H1 (cell line): ENCODE results near the gene PLXNA4. TPM values are rescaled to one million over a fixed set of nuclear protein-coding genes. Genes with fewer than 3 reads are reported as not detected.

ENCODE experiments used
- CTCF ChIA-PET: fragments of 300-600 bp; sonication (Branson Sonifier 250); formaldehyde crosslinking; loops from one replicate; lab custom pipeline; 2021; ENCODE audit not compliant: partially characterized antibody; lab: Charles Lee
- POLR2A ChIA-PET: fragments of 300-600 bp; sonication (Branson Sonifier 250); formaldehyde crosslinking; loops from one replicate; lab custom pipeline; 2021; ENCODE audit warnings: inconsistent platforms; ENCODE audit not compliant: partially characterized antibody; lab: Charles Lee
- DNase-seq, 2 experiments: peaks; one replicate each; pipeline versions ENCODE4 v3.0.0 to v3.0.0-alpha.2; 2010 to 2022; ENCODE audit warnings: low spot score in 2 of 2, low read depth in 1 of 2, mixed read lengths in 1 of 2
- FAIRE-seq: peaks from 2 replicates; lab custom pipeline; 2011; peaks lifted over from hg19 to GRCh38; lab: Jason Lieb, UNC
- H2AFZ ChIP-seq: 2 replicates; pipeline ENCODE4 v1.8.1; 2012; ENCODE audit warnings: low read length, inconsistent platforms
- H2AK5ac ChIP-seq: 2 replicates; pipeline ENCODE4 v1.6.1; 2013; ENCODE audit warnings: low read depth, low read length
- H2BK120ac ChIP-seq: replicated peaks from 2 replicates; pipeline ENCODE3; 2013; ENCODE audit warnings: low read depth, low read length, inconsistent platforms
- H2BK12ac ChIP-seq: 2 replicates; pipeline ENCODE4 v1.6.1; 2013; ENCODE audit warnings: low read depth, low read length
- H2BK15ac ChIP-seq: 2 replicates; pipeline ENCODE4 v1.6.1; 2013; ENCODE audit warnings: low read length
- H2BK20ac ChIP-seq: 2 replicates; pipeline ENCODE4 v1.6.1; 2013; ENCODE audit warnings: low read length
- H2BK5ac ChIP-seq: 2 replicates; pipeline ENCODE4 v1.6.1; 2013; ENCODE audit warnings: low read depth, low read length
- H3K14ac ChIP-seq: 2 replicates; pipeline ENCODE4 v1.6.1; 2013; ENCODE audit warnings: inconsistent platforms; ENCODE audit not compliant: insufficient read length
- H3K18ac ChIP-seq: 2 replicates; pipeline ENCODE4 v1.6.1; 2013; ENCODE audit warnings: low read length; ENCODE audit errors: extremely low read depth
- H3K23ac ChIP-seq: 2 replicates; pipeline ENCODE4 v1.6.1; 2013; ENCODE audit warnings: inconsistent platforms; ENCODE audit not compliant: insufficient read length
- H3K23me2 ChIP-seq: 2 replicates; pipeline ENCODE4 v1.6.1; 2013; ENCODE audit warnings: low read depth, low read length
- H3K27ac ChIP-seq: 2 replicates; pipeline ENCODE4 v1.6.1; 2011; ENCODE audit warnings: low read depth, low read length, inconsistent platforms
- H3K27me3 ChIP-seq, 4 experiments: replicated peaks in 1 of 4; 1 replicate in 1 of 4; 2 replicates in 3 of 4; pipeline versions ENCODE4 v1.6.1 to v1.8.1; 2011 to 2013; ENCODE audit warnings: low read length in 3 of 4, mild to moderate bottlenecking in 3 of 4, inconsistent platforms in 2 of 4, mixed read lengths in 2 of 4, moderate library complexity in 1 of 4; ENCODE audit not compliant: control insufficient read depth in 3 of 4, insufficient read depth in 3 of 4; ENCODE audit errors: extremely low read depth in 1 of 4
- H3K36me3 ChIP-seq, 4 experiments: 2 replicates each; pipeline versions ENCODE4 v1.6.1 to v1.8.1; 2011 to 2013; ENCODE audit warnings: mild to moderate bottlenecking in 4 of 4, low read length in 3 of 4, moderate library complexity in 2 of 4, control low read depth in 1 of 4, inconsistent platforms in 1 of 4; ENCODE audit not compliant: insufficient read depth in 4 of 4, control insufficient read depth in 2 of 4
- H3K4ac ChIP-seq: replicated peaks from 2 replicates; pipeline ENCODE3; 2013; ENCODE audit warnings: low read length, low read depth, mixed read lengths, inconsistent platforms; ENCODE audit not compliant: insufficient read length
- H3K4me1 ChIP-seq, 4 experiments: replicated peaks in 1 of 4; 1 replicate in 1 of 4; 2 replicates in 3 of 4; pipeline versions ENCODE4 v1.6.1 to v1.8.1; 2011 to 2013; ENCODE audit warnings: low read length in 3 of 4, inconsistent platforms in 2 of 4, mixed read lengths in 1 of 4; ENCODE audit not compliant: insufficient read depth in 4 of 4, control insufficient read depth in 3 of 4
- H3K4me2 ChIP-seq, 2 experiments: 2 replicates each; pipeline versions ENCODE4 v1.6.1 to v1.8.1; 2011 to 2013; ENCODE audit warnings: low read depth in 2 of 2, low read length in 2 of 2, control low read depth in 1 of 2, inconsistent platforms in 1 of 2, mild to moderate bottlenecking in 1 of 2; ENCODE audit not compliant: insufficient read depth in 1 of 2
- H3K4me3 ChIP-seq, 4 experiments: fragments of 200-600, 300-600 bp in 1 of 4; sonication (generic), shearing (Covaris generic), sonication (Bioruptor Twin) in 1 of 4; 2 replicates each; pipeline versions ENCODE4 v1.5.1 to v1.8.1; 2011 to 2016; ENCODE audit warnings: low read length in 4 of 4, low read depth in 3 of 4, control low read depth in 2 of 4, inconsistent platforms in 2 of 4, mild to moderate bottlenecking in 2 of 4, mixed read lengths in 1 of 4, moderate library complexity in 1 of 4; ENCODE audit not compliant: insufficient read depth in 2 of 4; ENCODE audit errors: extremely low read depth in 1 of 4
- H3K56ac ChIP-seq: replicated peaks from 2 replicates; pipeline ENCODE3; 2013; ENCODE audit warnings: low read depth, mild to moderate bottlenecking, mixed read lengths, low read length, inconsistent platforms; ENCODE audit not compliant: insufficient read length
- H3K79me1 ChIP-seq: 2 replicates; pipeline ENCODE4 v1.6.1; 2013; ENCODE audit warnings: low read depth, low read length, control low read depth
- H3K79me2 ChIP-seq, 2 experiments: 2 replicates each; pipeline versions ENCODE4 v1.6.1 to v1.8.1; 2012 to 2013; ENCODE audit warnings: low read length in 2 of 2, mild to moderate bottlenecking in 2 of 2, inconsistent platforms in 1 of 2; ENCODE audit not compliant: insufficient read depth in 2 of 2, control insufficient read depth in 1 of 2
- H3K9ac ChIP-seq, 4 experiments: replicated peaks in 1 of 4; 1 replicate in 1 of 4; 2 replicates in 3 of 4; pipeline versions ENCODE4 v1.6.1 to v1.8.1; 2011 to 2013; ENCODE audit warnings: low read depth in 3 of 4, low read length in 3 of 4, control low read depth in 2 of 4, mild to moderate bottlenecking in 2 of 4, moderate library complexity in 2 of 4, inconsistent platforms in 1 of 4; ENCODE audit errors: extremely low read depth in 1 of 4
- H3K9me3 ChIP-seq, 2 experiments: 2 replicates each; pipeline versions ENCODE4 v1.6.1 to v1.8.1; 2012 to 2013; ENCODE audit warnings: mild to moderate bottlenecking in 2 of 2, moderate library complexity in 2 of 2, control low read depth in 1 of 2, inconsistent platforms in 1 of 2, low read depth in 1 of 2, low read length in 1 of 2, mixed read lengths in 1 of 2; ENCODE audit not compliant: insufficient read depth in 2 of 2
- H4K20me1 ChIP-seq, 2 experiments: replicated peaks in 1 of 2; 2 replicates each; pipeline versions ENCODE3 to v1.8.1; 2011 to 2013; ENCODE audit warnings: inconsistent platforms in 2 of 2, low read length in 2 of 2, mild to moderate bottlenecking in 1 of 2; ENCODE audit not compliant: insufficient read depth in 2 of 2, control insufficient read depth in 1 of 2
- H4K5ac ChIP-seq: 2 replicates; pipeline ENCODE4 v1.6.1; 2013; ENCODE audit warnings: low read length, low read depth, mixed read lengths, inconsistent platforms; ENCODE audit not compliant: insufficient read length
- H4K8ac ChIP-seq: 2 replicates; pipeline ENCODE4 v1.8.0; 2013; ENCODE audit warnings: mild to moderate bottlenecking, moderate library complexity, low read length, inconsistent platforms; ENCODE audit not compliant: insufficient read depth; ENCODE audit errors: extremely low read depth
- H4K91ac ChIP-seq: replicated peaks from 2 replicates; pipeline ENCODE3; 2013; ENCODE audit warnings: low read length, mixed read lengths, inconsistent platforms; ENCODE audit not compliant: insufficient read length
- ASH2L ChIP-seq: fragments of 200-600, 300-600 bp; sonication (generic); IDR thresholded peaks from one replicate; pipeline ENCODE4 v1.7.1; 2017; ENCODE audit warnings: low read length
- BACH1 ChIP-seq: IDR thresholded peaks from 2 replicates; pipeline ENCODE4 v1.6.1; 2012; ENCODE audit warnings: low read length, improper control_type of control experiment
- CEBPB ChIP-seq: IDR thresholded peaks from 2 replicates; pipeline ENCODE4 v1.6.1; 2012; ENCODE audit warnings: low read depth, low read length
- GABPA ChIP-seq: IDR thresholded peaks from 2 replicates; pipeline ENCODE4 v1.6.1; 2011; ENCODE audit warnings: mild to moderate bottlenecking, low read length, moderate library complexity, borderline replicate concordance; ENCODE audit not compliant: insufficient read depth
- JUND ChIP-seq: IDR thresholded peaks from 2 replicates; pipeline ENCODE4 v1.6.1; 2011; ENCODE audit warnings: mild to moderate bottlenecking, improper control_type of control experiment, low read length
- POU5F1 ChIP-seq: IDR thresholded peaks from 2 replicates; pipeline ENCODE4 v1.6.1; 2011; ENCODE audit warnings: low read depth, mild to moderate bottlenecking, low read length, moderate library complexity
- RBBP5 ChIP-seq: IDR thresholded peaks from 2 replicates; pipeline ENCODE4 v1.7.1; 2012; ENCODE audit warnings: low read depth, mild to moderate bottlenecking, inconsistent platforms, low read length, moderate library complexity, borderline replicate concordance
- SIX5 ChIP-seq: IDR thresholded peaks from 2 replicates; pipeline ENCODE4 v1.6.1; 2011; ENCODE audit warnings: mild to moderate bottlenecking, low read depth, low read length
- SP2 ChIP-seq: IDR thresholded peaks from 2 replicates; pipeline ENCODE4 v1.6.1; 2012; ENCODE audit warnings: mild to moderate bottlenecking, low read length, inconsistent platforms
- SRF ChIP-seq: IDR thresholded peaks from 2 replicates; pipeline ENCODE4 v1.6.1; 2011; ENCODE audit warnings: mild to moderate bottlenecking, low read depth, low read length, moderate library complexity
- WGBS, 2 experiments: shearing (Covaris generic) in 1 of 2; methylation state at CpG; one replicate each; pipeline versions ENCODE4 v1.1.6 to v1.1.7; 2013 to 2015; ENCODE audit warnings: low lambda C conversion rate in 2 of 2, mixed read lengths in 2 of 2, inconsistent platforms in 1 of 2, low coverage in 1 of 2, missing lambda C conversion rate in 1 of 2; ENCODE audit not compliant: insufficient replicate concordance in 2 of 2, insufficient coverage in 1 of 2, insufficient read length in 1 of 2; ENCODE audit errors: extremely low coverage in 1 of 2, missing lambda C conversion rate in 1 of 2; 5-methylcytosine and 5-hydroxymethylcytosine counted together
- polyA plus RNA-seq, 7 experiments: library from polyadenylated mRNA; depleted of rRNA in 3 of 7; stranded (reverse) in 5 of 7; unstranded in 2 of 7; fragments of >200 nt in 5 of 7; fragments of 200-250 nt in 2 of 7; gene quantifications; 1 replicate in 5 of 7; 2 replicates in 1 of 7; 4 replicates in 1 of 7; pipeline versions ENCODE4 v1.2.1 to v1.2.3, GENCODE V29; 2011 to 2013; ENCODE audit warnings: missing spikeins in 2 of 7, mixed read lengths in 2 of 7
- total RNA-seq: library from RNA; stranded (reverse); fragmentation: NEBNext Ultra II Directional; extraction: Animal tissue kit (Norgen Biotek cat#: 25700); gene quantifications from 2 replicates; pipeline ENCODE4 v1.2.1, GENCODE V29; 2021
- TF ChIP-seq, protein P1 (sequence below): IDR thresholded peaks from 2 replicates; pipeline ENCODE4 v1.6.1; 2012; ENCODE audit warnings: inconsistent platforms

The PLXNA4 gene
- total and polyA plus RNA-seq, 2 of the 8 experiments (the other 6 are each of a cell fraction or from before 2014, with no cell fraction given), result 0.76 to 0.79 TPM

DNA sequence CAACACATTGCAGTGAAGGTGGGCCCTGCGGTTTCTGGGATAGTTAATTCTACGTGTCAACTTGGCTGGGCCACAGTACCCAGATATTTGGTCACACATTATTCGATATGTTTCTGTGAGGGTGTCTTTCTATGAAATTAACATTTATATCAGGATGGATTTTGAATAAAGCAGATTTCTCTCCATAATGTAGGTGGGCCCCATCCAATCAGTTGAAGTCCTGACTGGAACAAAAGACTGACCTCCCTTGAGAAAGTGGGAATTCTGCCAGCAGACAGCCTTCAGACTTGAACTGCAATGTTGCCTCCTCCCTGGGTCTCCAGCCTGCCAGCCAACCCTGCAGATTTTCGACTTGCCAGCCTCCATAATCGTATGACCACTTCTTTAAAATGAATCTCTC lies 420.6 kb downstream of the PLXNA4 start:
- Histone ChIP-seq H3K4me1 (peaks cover 0 to 9% (median 1%) of the 10 kb centered on the region in 4 experiments; a peak in 5 of 7 replicates), H3K36me3 (no peaks in the 10 kb centered on the region), H3K27ac (no peak overlapping the region), H3K14ac (no peak overlapping the region), H2BK12ac (0 out of 2 replicates have a peak overlapping the region, but pooled peaks have one; percentile 55), H3K79me1 (no peaks in the 10 kb centered on the region), H4K5ac (no peak overlapping the region), H3K27me3 (no peaks in the 10 kb centered on the region), H4K20me1 (no peaks in the 10 kb centered on the region), H2BK20ac (no peak overlapping the region; the same call in 1 of the 2 replicates), H2BK120ac (no peak overlapping the region), H4K8ac (no peak overlapping the region), H3K4me2 (no peak overlapping the region), H4K91ac (no peak overlapping the region), H2BK5ac (0 out of 2 replicates have a peak overlapping the region, but pooled peaks have one; percentile 22), H3K79me2 (no peaks in the 10 kb centered on the region), H3K9ac (no peak overlapping the region), H3K56ac (no peak overlapping the region), H2AK5ac (no peak overlapping the region), H3K9me3 (no peaks in the 10 kb centered on the region), H3K18ac (no peak overlapping the region), H3K4me3 (no peak overlapping the region), H3K4ac (no peak overlapping the region), H3K23ac (no peak overlapping the region), H2BK15ac (peak overlapping the region; percentile 31; the same call in 1 of the 2 replicates), H3K23me2 (peaks cover 2% of the 10 kb centered on the region; the same call in 1 of the 2 replicates)
- POLR2A ChIA-PET, result interaction anchor here (1.5 kb wide), 1 partner anchor 22 kb away, joined by 3 read pairs; no protein-coding TSS in a partner anchor
- CTCF ChIA-PET, result interaction anchor here (0.5 to 6.0 kb wide), 13 partner anchors 8 to 400 kb away, joined by 3 to 29 read pairs (median 4); no protein-coding TSS in a partner anchor
- no peak for FAIRE-seq
- WGBS, 2 experiments, result 90% methylated on average over 5 of the region's 5 CpGs; no CpG with 5 or more reads in 1 of the 2 experiments
- no peak for DNase-seq
- TF ChIP-seq GABPA (no peak), SRF (no peak), SIX5 (no peak), CEBPB (no peak), SP2 (no peak), ASH2L (no peak), BACH1 (no peak), JUND (no peak), POU5F1 (no peak), RBBP5 (no peak)
- TF ChIP-seq, protein P1, sequence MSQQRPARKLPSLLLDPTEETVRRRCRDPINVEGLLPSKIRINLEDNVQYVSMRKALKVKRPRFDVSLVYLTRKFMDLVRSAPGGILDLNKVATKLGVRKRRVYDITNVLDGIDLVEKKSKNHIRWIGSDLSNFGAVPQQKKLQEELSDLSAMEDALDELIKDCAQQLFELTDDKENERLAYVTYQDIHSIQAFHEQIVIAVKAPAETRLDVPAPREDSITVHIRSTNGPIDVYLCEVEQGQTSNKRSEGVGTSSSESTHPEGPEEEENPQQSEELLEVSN, result no peak
- TF ChIP-seq, all 59 proteins: peak for 0
- no peak overlapping the region for H2AFZ ChIP-seq
